HL-60 (cell line): ENCODE results near the gene BRD3OS.

Experiments
- GABPA ChIP-seq: IDR thresholded peaks from 2 replicates; pipeline ENCODE4 v1.6.1; 2012; ENCODE audit warnings: low read depth
- POLR2AphosphoS5 ChIP-seq: IDR thresholded peaks from 2 replicates; pipeline ENCODE4 v1.6.1; 2012; ENCODE audit warnings: low read depth
- TF ChIP-seq, protein P1 (sequence below): IDR thresholded peaks from one replicate; pipeline ENCODE4 v1.5.1; 2011; ENCODE audit warnings: low read length, control low read depth, inconsistent platforms; ENCODE audit not compliant: insufficient read depth
- TF ChIP-seq, protein P2 (sequence below): IDR thresholded peaks from 2 replicates; pipeline ENCODE4 v1.6.1; 2012; ENCODE audit warnings: low read depth; ENCODE audit not compliant: insufficient replicate concordance

DNA sequence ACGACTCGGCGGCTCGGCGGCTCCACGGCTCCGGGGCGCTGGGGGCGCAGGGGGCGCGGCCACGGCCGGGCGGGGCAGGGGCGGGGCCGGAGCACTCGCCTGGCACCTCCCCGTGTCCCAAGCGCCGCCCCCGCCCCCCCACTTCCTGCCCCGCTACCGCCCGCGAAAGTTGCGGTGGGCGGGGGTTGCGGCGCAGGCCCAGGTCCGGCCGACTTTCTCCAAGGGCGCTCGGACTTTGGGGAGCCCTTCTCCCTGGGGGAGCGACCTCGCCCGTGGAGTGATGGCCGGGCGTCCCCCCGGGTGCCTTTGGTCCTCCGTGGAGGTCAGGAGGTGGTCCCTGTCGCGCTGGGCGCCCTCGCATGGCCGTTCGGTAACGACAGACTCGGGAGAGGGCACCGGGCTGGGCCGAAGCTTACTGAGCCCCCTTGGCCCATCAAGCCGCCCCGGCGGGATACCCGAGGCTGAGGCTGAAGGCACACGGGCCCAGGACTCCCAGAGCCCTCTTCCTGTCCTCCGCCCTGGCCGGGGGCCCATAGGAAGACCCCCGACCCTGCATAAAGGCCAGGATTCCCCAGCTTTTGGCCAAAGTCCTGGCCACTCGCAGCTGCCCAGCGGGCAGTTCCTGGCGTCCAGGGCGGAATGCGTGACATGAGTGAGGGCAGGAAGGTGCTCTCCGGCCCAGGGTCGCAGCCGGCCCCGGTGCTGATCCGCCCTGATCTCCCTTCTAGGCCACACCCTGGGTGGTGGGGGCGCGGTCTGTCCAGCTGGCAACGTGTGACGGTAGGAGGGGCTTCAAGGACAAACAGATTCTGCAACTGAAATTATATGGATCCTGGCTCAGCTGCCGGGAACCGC, 32.3 kb upstream of the BRD3OS start:
- TF ChIP-seq, protein P1, sequence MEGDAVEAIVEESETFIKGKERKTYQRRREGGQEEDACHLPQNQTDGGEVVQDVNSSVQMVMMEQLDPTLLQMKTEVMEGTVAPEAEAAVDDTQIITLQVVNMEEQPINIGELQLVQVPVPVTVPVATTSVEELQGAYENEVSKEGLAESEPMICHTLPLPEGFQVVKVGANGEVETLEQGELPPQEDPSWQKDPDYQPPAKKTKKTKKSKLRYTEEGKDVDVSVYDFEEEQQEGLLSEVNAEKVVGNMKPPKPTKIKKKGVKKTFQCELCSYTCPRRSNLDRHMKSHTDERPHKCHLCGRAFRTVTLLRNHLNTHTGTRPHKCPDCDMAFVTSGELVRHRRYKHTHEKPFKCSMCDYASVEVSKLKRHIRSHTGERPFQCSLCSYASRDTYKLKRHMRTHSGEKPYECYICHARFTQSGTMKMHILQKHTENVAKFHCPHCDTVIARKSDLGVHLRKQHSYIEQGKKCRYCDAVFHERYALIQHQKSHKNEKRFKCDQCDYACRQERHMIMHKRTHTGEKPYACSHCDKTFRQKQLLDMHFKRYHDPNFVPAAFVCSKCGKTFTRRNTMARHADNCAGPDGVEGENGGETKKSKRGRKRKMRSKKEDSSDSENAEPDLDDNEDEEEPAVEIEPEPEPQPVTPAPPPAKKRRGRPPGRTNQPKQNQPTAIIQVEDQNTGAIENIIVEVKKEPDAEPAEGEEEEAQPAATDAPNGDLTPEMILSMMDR, result no peak
- TF ChIP-seq, protein P2, sequence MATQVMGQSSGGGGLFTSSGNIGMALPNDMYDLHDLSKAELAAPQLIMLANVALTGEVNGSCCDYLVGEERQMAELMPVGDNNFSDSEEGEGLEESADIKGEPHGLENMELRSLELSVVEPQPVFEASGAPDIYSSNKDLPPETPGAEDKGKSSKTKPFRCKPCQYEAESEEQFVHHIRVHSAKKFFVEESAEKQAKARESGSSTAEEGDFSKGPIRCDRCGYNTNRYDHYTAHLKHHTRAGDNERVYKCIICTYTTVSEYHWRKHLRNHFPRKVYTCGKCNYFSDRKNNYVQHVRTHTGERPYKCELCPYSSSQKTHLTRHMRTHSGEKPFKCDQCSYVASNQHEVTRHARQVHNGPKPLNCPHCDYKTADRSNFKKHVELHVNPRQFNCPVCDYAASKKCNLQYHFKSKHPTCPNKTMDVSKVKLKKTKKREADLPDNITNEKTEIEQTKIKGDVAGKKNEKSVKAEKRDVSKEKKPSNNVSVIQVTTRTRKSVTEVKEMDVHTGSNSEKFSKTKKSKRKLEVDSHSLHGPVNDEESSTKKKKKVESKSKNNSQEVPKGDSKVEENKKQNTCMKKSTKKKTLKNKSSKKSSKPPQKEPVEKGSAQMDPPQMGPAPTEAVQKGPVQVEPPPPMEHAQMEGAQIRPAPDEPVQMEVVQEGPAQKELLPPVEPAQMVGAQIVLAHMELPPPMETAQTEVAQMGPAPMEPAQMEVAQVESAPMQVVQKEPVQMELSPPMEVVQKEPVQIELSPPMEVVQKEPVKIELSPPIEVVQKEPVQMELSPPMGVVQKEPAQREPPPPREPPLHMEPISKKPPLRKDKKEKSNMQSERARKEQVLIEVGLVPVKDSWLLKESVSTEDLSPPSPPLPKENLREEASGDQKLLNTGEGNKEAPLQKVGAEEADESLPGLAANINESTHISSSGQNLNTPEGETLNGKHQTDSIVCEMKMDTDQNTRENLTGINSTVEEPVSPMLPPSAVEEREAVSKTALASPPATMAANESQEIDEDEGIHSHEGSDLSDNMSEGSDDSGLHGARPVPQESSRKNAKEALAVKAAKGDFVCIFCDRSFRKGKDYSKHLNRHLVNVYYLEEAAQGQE, result no peak
- TF ChIP-seq POLR2AphosphoS5, result no peak
- no peak for TF ChIP-seq GABPA
